C4-2B (cell line): Measurements from ENCODE around the gene MED13L.

Source experiments
- ZFX ChIP-seq: fragments of 450-650 bp; IDR thresholded peaks from 2 replicates; pipeline ENCODE4 v1.6.1; 2017
- TF ChIP-seq, protein P1 (sequence below): fragments of 450-650 bp; conservative IDR thresholded peaks from 2 replicates; pipeline ENCODE4 v1.5.1; 2017; ENCODE audit warnings: mild to moderate bottlenecking

DNA sequence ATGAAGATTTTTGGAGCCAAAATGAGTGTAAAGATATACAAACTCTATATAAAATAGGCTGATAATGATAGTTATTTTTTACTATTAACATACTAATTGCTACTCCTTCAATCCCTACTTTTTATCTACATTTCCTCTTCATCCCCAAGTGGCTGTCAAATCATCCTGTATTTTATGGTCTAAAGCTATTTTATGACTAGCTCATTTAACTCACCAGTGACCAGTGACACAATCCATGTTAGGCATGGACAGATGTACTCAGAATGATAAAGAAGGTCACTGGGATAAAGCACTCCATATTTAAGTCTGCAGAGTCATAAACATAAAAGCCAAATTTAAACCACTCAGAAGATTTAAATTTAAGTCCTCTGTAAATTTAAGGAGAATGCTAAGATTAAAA is 183.0 kb downstream of the MED13L start:
- TF ChIP-seq, protein P1, sequence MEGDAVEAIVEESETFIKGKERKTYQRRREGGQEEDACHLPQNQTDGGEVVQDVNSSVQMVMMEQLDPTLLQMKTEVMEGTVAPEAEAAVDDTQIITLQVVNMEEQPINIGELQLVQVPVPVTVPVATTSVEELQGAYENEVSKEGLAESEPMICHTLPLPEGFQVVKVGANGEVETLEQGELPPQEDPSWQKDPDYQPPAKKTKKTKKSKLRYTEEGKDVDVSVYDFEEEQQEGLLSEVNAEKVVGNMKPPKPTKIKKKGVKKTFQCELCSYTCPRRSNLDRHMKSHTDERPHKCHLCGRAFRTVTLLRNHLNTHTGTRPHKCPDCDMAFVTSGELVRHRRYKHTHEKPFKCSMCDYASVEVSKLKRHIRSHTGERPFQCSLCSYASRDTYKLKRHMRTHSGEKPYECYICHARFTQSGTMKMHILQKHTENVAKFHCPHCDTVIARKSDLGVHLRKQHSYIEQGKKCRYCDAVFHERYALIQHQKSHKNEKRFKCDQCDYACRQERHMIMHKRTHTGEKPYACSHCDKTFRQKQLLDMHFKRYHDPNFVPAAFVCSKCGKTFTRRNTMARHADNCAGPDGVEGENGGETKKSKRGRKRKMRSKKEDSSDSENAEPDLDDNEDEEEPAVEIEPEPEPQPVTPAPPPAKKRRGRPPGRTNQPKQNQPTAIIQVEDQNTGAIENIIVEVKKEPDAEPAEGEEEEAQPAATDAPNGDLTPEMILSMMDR: no peak
- TF ChIP-seq ZFX: no peak
